KOPT-K1 (cell line): ENCODE results near the gene INSYN2A.

Experiments used
- H3K27ac ChIP-seq: fragments of 200-600 bp; sonication (generic); 2 replicates; pipeline ENCODE4 v1.5.1; 2016; ENCODE audit warnings: antibody characterized with exemption, mild to moderate bottlenecking, low read depth, low read length; ENCODE audit not compliant: poor library complexity, severe bottlenecking
- H3K36me3 ChIP-seq: fragments of 200-600 bp; sonication (generic); 2 replicates; pipeline ENCODE4 v1.5.1; 2017; ENCODE audit warnings: antibody characterized with exemption, mild to moderate bottlenecking, low read length, moderate library complexity; ENCODE audit not compliant: insufficient read depth
- H3K9me3 ChIP-seq: fragments of 200-600 bp; sonication (generic); 2 replicates; pipeline ENCODE4 v1.5.1; 2017; ENCODE audit warnings: antibody characterized with exemption, low read length, mild to moderate bottlenecking; ENCODE audit not compliant: insufficient read depth, poor library complexity, severe bottlenecking

Gene INSYN2A

GRCh38 chr10:127210936-127211466 lies 14.6 kb upstream of the INSYN2A start:
- H3K36me3 ChIP-seq: no peaks in the 10 kb centered on the region
- no peak overlapping the region for H3K27ac ChIP-seq
- no peaks in the 10 kb centered on the region for H3K9me3 ChIP-seq

GRCh38 chr10:127207081-127207480 lies 10.7 kb upstream of the INSYN2A start:
- H3K27ac ChIP-seq: no peak overlapping the region

GRCh38 chr10:127203067-127203466 lies 6.7 kb upstream of the INSYN2A start:
- H3K9me3 ChIP-seq: no peaks in the 10 kb centered on the region

More at GRCh38 chr10:127207081-127207480, 10.7 kb upstream of the INSYN2A start:
- no peaks in the 10 kb centered on the region for H3K36me3 ChIP-seq
- H3K9me3 ChIP-seq: no peaks in the 10 kb centered on the region

GRCh38 chr10:127200646-127201045 lies 4.3 kb upstream of the INSYN2A start:
- H3K9me3 ChIP-seq: no peaks in the 10 kb centered on the region
- no peaks in the 10 kb centered on the region for H3K36me3 ChIP-seq
- no peak overlapping the region for H3K27ac ChIP-seq

More at GRCh38 chr10:127203067-127203466, 6.7 kb upstream of the INSYN2A start:
- H3K36me3 ChIP-seq: no peaks in the 10 kb centered on the region
- no peak overlapping the region for H3K27ac ChIP-seq

- no peaks in the 10 kb centered on the region for H3K9me3 ChIP-seq
- no peaks in the 10 kb centered on the region for H3K36me3 ChIP-seq
- H3K27ac ChIP-seq: no peak overlapping the region
Measured at GRCh38 chr10:127198721-127199120, 2.3 kb upstream of the INSYN2A start.

GRCh38 chr10:127198307-127198706 lies 1.9 kb upstream of the INSYN2A start:
- Histone ChIP-seq H3K36me3 (no peaks in the 10 kb centered on the region), H3K9me3 (no peaks in the 10 kb centered on the region), H3K27ac (no peak overlapping the region)

GRCh38 chr10:127197154-127197432 lies 702 bp upstream of the INSYN2A start:
- H3K27ac ChIP-seq: no peak overlapping the region
- H3K36me3 ChIP-seq: no peaks in the 10 kb centered on the region
- H3K9me3 ChIP-seq: no peaks in the 10 kb centered on the region

GRCh38 chr10:127195571-127196281 lies 665 bp downstream of the INSYN2A start:
- Histone ChIP-seq H3K27ac (no peak overlapping the region), H3K36me3 (no peaks in the 10 kb centered on the region), H3K9me3 (no peaks in the 10 kb centered on the region)

- Histone ChIP-seq H3K36me3 (no peaks in the 10 kb centered on the region), H3K9me3 (no peaks in the 10 kb centered on the region), H3K27ac (no peak overlapping the region)
Measured at GRCh38 chr10:127195041-127195506, 1.3 kb downstream of the INSYN2A start.

- Histone ChIP-seq H3K9me3 (no peaks in the 10 kb centered on the region), H3K27ac (no peak overlapping the region), H3K36me3 (no peaks in the 10 kb centered on the region)
Measured at GRCh38 chr10:127194599-127194998, 1.8 kb downstream of the INSYN2A start.

- Histone ChIP-seq H3K9me3 (no peaks in the 10 kb centered on the region), H3K36me3 (no peaks in the 10 kb centered on the region), H3K27ac (no peak overlapping the region)
Measured at GRCh38 chr10:127194111-127194510, 2.3 kb downstream of the INSYN2A start.

- H3K36me3 ChIP-seq: no peaks in the 10 kb centered on the region
- no peaks in the 10 kb centered on the region for H3K9me3 ChIP-seq
- H3K27ac ChIP-seq: no peak overlapping the region
Measured at GRCh38 chr10:127193125-127193524, 3.3 kb downstream of the INSYN2A start.

- Histone ChIP-seq H3K27ac (no peak overlapping the region), H3K36me3 (no peaks in the 10 kb centered on the region), H3K9me3 (no peaks in the 10 kb centered on the region)
Measured at GRCh38 chr10:127190427-127190826, 6.0 kb downstream of the INSYN2A start.

- Histone ChIP-seq H3K9me3 (no peaks in the 10 kb centered on the region), H3K36me3 (no peaks in the 10 kb centered on the region), H3K27ac (no peak overlapping the region)
Measured at GRCh38 chr10:127189226-127189625, 7.2 kb downstream of the INSYN2A start.

- Histone ChIP-seq H3K27ac (no peak overlapping the region), H3K36me3 (no peaks in the 10 kb centered on the region), H3K9me3 (no peaks in the 10 kb centered on the region)
Measured at GRCh38 chr10:127186813-127187212, 9.6 kb downstream of the INSYN2A start.

- Histone ChIP-seq H3K36me3 (no peaks in the 10 kb centered on the region), H3K27ac (no peak overlapping the region), H3K9me3 (no peaks in the 10 kb centered on the region)
Measured at GRCh38 chr10:127184582-127184981, 11.8 kb downstream of the INSYN2A start.
